Gastrocnemius medialis (tissue), 4 donors: ENCODE measurements around the gene PIP5K1C. TPM values are rescaled to one million over a fixed set of nuclear protein-coding genes. Genes with fewer than 3 reads are reported as not detected.

ENCODE experiments used
- ATAC-seq, 2 donors: fragments of 150-250 bp; one replicate each; pipeline ENCODE4 v1.9.1; 2016
- DNase-seq, 2 donors: peaks; one replicate each; pipeline ENCODE4 v3.0.0-alpha.2; 2019
- H3K27ac ChIP-seq, 4 donors: fragments of 200-600 bp; sonication (generic); 1 replicate in 1 of 4; 2 replicates in 3 of 4; pipeline ENCODE4 v1.5.1; 2016 to 2018; ENCODE audit warnings: mild to moderate bottlenecking in 2 of 4, moderate library complexity in 1 of 4
- H3K27me3 ChIP-seq, 3 donors: fragments of 200-600 bp; sonication (generic) in 2 of 3; 1 replicate in 1 of 3; 2 replicates in 2 of 3; pipeline versions ENCODE4 v1.5.1 to v1.6.0; 2016 to 2019; ENCODE audit warnings: mild to moderate bottlenecking in 1 of 3, moderate library complexity in 1 of 3
- H3K36me3 ChIP-seq, 2 donors: fragments of 200-600 bp; sonication (generic) in 1 of 2; one replicate each; pipeline ENCODE4 v1.5.1; 2017 to 2018
- H3K4me1 ChIP-seq, 2 donors: fragments of 200-600 bp; sonication (generic) in 1 of 2; one replicate each; pipeline ENCODE4 v1.5.1; 2016 to 2017; ENCODE audit warnings: mild to moderate bottlenecking in 2 of 2
- H3K4me3 ChIP-seq, 4 donors: fragments of 200-600 bp; sonication (generic) in 3 of 4; 1 replicate in 1 of 4; 2 replicates in 3 of 4; pipeline ENCODE4 v1.5.1; 2016 to 2019; ENCODE audit warnings: mild to moderate bottlenecking in 2 of 4
- H3K9me3 ChIP-seq, 3 donors: fragments of 200-600 bp; sonication (generic) in 2 of 3; 1 replicate in 1 of 3; 2 replicates in 2 of 3; pipeline ENCODE4 v1.5.1; 2016 to 2019
- CTCF ChIP-seq, 5 experiments: fragments of 450-650 bp in 3 of 5; fragments of 200-600 bp in 2 of 5; sonication (generic) in 2 of 5; IDR thresholded peaks in 4 of 5; conservative IDR thresholded peaks in 1 of 5; 1 replicate in 4 of 5; 2 replicates in 1 of 5; pipeline ENCODE4 v1.5.1; 2016 to 2019; ENCODE audit warnings: antibody characterized with exemption in 5 of 5, mild to moderate bottlenecking in 3 of 5, moderate library complexity in 3 of 5
- POLR2A ChIP-seq, 2 donors: fragments of 450-650 bp; IDR thresholded peaks; one replicate each; pipeline ENCODE4 v1.6.1; 2017; ENCODE audit warnings: antibody characterized with exemption in 2 of 2, mild to moderate bottlenecking in 2 of 2, moderate library complexity in 2 of 2
- in situ Hi-C, 4 donors: fragments of 200-750 bp; cut with MboI; loops; one replicate each; pipeline versions ENCODE4 v1.15.0 to v1.8.0; 2017; ENCODE audit warnings: low sequenced_read_pairs in 4 of 4
- intact Hi-C: fragments of 100-400 bp; cut with DNase I; formaldehyde crosslinking; loops from one replicate; pipeline ENCODE4 v1.15.1; 2023; ENCODE audit warnings: low total_unique reads
- total RNA-seq, 4 donors: library from RNA; depleted of rRNA; stranded (reverse); fragments of >200 nt; gene quantifications; one replicate each; pipeline versions ENCODE4 v1.1.0 to v1.2.3, GENCODE V29; 2016

Gene PIP5K1C
- total RNA-seq, 4 donors from 2014 or later: 8.2 to 18.0 (median 17.3) TPM

- H3K4me1 ChIP-seq: peaks cover 3% of the 10 kb centered on the region in 2 donors
- H3K36me3 ChIP-seq: peaks cover 0 to 28% of the 10 kb centered on the region in 2 donors
- no peak for DNase-seq
- no peaks in the 10 kb centered on the region for H3K27me3 ChIP-seq
- H3K27ac ChIP-seq: no peak overlapping the region
- in situ Hi-C loops (no loop called here), intact Hi-C loops (no loop called here)
- no peak overlapping the region for H3K4me3 ChIP-seq
- TF ChIP-seq POLR2A (IDR thresholded peaks at IDR 0.05) (no peak), CTCF (IDR thresholded peaks at IDR 0.05 in 4 of 5, conservative IDR thresholded peaks at IDR 0.05 in 1 of 5) (no peak)
- ATAC-seq: no peak
- no peaks in the 10 kb centered on the region for H3K9me3 ChIP-seq
Observed at GRCh38 chr19:3645067-3645396, 55.2 kb downstream of the PIP5K1C start.

- intact Hi-C loops: no loop called here
- Histone ChIP-seq H3K27ac (no peak overlapping the region), H3K4me3 (no peak overlapping the region), H3K36me3 (peaks cover 0 to 33% of the 10 kb centered on the region in 2 donors), H3K9me3 (no peaks in the 10 kb centered on the region), H3K4me1 (no peaks in the 10 kb centered on the region), H3K27me3 (no peaks in the 10 kb centered on the region)
- TF ChIP-seq POLR2A (IDR thresholded peaks at IDR 0.05) (no peak), CTCF (IDR thresholded peaks at IDR 0.05 in 4 of 5, conservative IDR thresholded peaks at IDR 0.05 in 1 of 5) (no peak)
- in situ Hi-C loops: no loop called here
- ATAC-seq (no peak), DNase-seq (no peak)
Observed at GRCh38 chr19:3644351-3645066, 55.8 kb downstream of the PIP5K1C start.

- Histone ChIP-seq H3K4me3 (no peak overlapping the region), H3K27ac (no peak overlapping the region), H3K9me3 (no peaks in the 10 kb centered on the region), H3K4me1 (no peaks in the 10 kb centered on the region), H3K27me3 (no peaks in the 10 kb centered on the region), H3K36me3 (peaks cover 0 to 40% of the 10 kb centered on the region in 2 donors)
- ATAC-seq: no peak
- TF ChIP-seq POLR2A (IDR thresholded peaks at IDR 0.05) (no peak), CTCF (IDR thresholded peaks at IDR 0.05 in 4 of 5, conservative IDR thresholded peaks at IDR 0.05 in 1 of 5) (no peak)
- intact Hi-C loops (no loop called here), in situ Hi-C loops (no loop called here)
- no peak for DNase-seq
Observed at GRCh38 chr19:3643674-3644313, 56.5 kb downstream of the PIP5K1C start.

- Histone ChIP-seq H3K4me1 (no peaks in the 10 kb centered on the region), H3K27ac (no peak overlapping the region), H3K27me3 (no peaks in the 10 kb centered on the region), H3K9me3 (no peaks in the 10 kb centered on the region), H3K4me3 (no peak overlapping the region), H3K36me3 (peaks cover 0 to 47% of the 10 kb centered on the region in 2 donors)
- TF ChIP-seq CTCF (IDR thresholded peaks at IDR 0.05 in 4 of 5, conservative IDR thresholded peaks at IDR 0.05 in 1 of 5): no peak
- no peak for TF ChIP-seq POLR2A (IDR thresholded peaks at IDR 0.05)
- intact Hi-C loops (no loop called here), in situ Hi-C loops (no loop called here)
- ATAC-seq (no peak), DNase-seq (no peak)
Observed at GRCh38 chr19:3642987-3643673, 57.1 kb downstream of the PIP5K1C start.
